GM13977 (cell line): Measurements from ENCODE around the gene WWOX.

Experiments used
- DNase-seq: peaks from one replicate; pipeline ENCODE4 v3.0.0; 2012; ENCODE audit warnings: low spot score
- in situ Hi-C: fragments of 300-500 bp; cut with MboI; formaldehyde crosslinking; loops from one replicate; pipeline ENCODE4 v1.12.0; 2022; ENCODE audit warnings: low sequenced_read_pairs, low pct_unique_long_range_greater_than_20kb, mixed read lengths, inconsistent platforms; ENCODE audit not compliant: unreplicated experiment
- TF ChIP-seq, protein P1 (sequence below): IDR thresholded peaks from 2 replicates; pipeline ENCODE4 v1.5.1; 2012; ENCODE audit warnings: mild to moderate bottlenecking, control low read depth; ENCODE audit not compliant: insufficient read depth; ENCODE audit errors: extremely low read depth, missing control alignments

The WWOX gene

DNA sequence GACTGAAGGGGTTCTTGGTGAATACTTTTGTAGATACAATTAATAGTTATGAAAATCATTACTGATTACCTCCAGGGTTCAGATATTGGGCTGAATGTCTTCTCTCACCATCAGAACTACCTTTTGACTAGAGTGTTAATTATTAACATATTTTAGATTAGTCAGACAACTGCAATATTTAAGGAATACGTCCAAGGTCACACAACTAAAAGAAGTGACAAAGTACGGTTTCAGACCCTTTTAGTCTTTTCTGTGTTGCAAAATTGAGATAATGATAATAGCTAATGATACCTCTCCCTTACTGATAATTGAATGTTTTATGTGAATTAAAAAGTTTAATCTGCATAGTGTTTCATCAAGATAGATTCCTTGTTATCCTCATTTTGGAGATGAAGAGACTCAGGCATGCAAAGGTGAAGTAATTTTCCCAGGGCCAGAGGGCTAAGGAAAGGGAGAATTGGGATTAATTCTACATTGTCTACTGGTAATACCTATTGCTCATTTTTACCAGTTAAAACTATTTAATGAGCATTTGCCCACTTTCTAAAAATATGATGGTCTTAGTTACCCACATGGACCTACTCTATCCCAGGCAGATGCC, 107.3 kb downstream of the WWOX start:
- in situ Hi-C loops = no loop called here
- DNase-seq = no peak
- TF ChIP-seq, protein P1, sequence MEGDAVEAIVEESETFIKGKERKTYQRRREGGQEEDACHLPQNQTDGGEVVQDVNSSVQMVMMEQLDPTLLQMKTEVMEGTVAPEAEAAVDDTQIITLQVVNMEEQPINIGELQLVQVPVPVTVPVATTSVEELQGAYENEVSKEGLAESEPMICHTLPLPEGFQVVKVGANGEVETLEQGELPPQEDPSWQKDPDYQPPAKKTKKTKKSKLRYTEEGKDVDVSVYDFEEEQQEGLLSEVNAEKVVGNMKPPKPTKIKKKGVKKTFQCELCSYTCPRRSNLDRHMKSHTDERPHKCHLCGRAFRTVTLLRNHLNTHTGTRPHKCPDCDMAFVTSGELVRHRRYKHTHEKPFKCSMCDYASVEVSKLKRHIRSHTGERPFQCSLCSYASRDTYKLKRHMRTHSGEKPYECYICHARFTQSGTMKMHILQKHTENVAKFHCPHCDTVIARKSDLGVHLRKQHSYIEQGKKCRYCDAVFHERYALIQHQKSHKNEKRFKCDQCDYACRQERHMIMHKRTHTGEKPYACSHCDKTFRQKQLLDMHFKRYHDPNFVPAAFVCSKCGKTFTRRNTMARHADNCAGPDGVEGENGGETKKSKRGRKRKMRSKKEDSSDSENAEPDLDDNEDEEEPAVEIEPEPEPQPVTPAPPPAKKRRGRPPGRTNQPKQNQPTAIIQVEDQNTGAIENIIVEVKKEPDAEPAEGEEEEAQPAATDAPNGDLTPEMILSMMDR = no peak

DNA sequence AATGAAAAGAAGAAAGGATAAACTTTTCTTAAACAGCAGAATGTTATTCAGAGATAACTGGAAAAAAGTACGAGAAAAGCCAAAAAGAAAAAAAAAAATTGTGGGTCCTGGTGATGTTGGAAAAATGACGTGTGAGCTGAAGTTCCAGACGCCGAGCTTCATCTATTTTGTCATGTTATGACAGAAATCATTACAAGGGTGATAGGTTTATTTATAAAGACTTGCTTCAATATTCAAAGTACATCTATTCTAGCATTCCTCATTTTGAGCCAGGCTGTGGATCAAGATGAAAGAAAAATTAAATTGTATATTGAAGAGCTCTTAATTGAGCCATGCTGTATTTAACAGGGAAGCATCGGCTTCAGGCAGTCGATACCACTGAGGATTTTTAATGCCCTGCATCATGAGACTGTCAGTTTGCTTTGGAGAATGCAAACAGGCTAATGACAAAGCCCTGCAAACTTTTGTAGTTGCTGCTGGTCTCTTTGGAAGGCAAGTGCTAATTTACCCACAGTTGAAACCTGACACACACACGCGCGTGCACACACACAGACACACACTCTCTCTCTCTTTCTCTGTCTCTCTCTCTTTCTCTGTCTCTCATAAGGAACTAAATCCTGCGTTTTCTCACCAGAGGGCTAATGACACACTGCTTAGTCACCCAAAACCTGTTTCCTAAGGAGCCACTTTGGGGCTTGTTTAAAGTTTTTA, 110.7 kb downstream of the WWOX start:
- TF ChIP-seq, protein P1 = no peak
- in situ Hi-C loops = no loop called here
- no peak for DNase-seq

DNA sequence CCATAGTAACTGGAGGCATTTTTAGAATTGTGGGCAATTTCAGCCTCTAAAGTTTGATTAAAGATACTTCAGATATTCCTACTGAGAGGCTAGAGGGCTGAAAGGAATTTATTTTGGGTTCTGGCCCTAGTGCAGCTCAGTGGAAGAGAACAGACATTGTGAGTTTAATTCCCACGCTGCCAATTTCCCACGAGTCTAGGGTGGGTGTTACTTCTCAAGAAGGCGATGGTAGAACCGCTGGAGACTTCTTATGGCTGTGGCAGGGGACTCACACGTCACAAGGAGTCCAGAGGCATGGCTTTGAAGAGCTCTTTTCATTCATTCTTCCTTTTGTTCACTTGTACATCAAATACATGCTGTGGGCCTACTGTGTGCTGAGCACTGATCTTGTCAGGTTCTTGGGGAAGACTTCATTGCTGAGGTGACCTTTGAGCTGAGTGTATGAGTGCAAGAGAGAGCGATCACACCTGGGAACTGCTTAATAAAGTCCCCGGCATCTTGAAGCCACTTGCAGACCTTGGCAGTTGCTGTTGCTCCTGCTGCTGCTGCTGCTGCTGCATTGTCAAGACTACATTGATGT, 111.7 kb downstream of the WWOX start:
- TF ChIP-seq, protein P1 = no peak
- in situ Hi-C loops = no loop called here
- no peak for DNase-seq

DNA sequence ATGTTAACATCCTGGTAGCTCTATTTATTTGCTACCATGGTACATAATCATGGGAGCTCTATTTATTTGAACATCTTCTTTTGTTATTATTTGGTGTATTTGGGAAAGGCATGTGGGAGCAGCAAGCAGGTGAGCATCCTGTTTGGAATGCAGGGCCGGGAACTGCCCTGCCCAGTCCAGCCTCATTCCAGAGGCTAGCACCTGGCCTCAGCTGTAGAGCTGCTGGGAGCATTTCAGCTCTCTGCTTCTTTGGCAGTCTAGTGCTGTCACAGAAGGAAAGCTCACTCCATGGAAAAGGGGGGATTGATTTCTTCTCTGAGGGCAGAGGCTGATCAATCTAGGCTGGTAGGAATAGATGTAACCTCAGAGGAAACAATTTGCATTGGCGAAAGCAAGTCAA, 112.5 kb downstream of the WWOX start:
- TF ChIP-seq, protein P1 = no peak
- DNase-seq = no peak
- in situ Hi-C loops = no loop called here

DNA sequence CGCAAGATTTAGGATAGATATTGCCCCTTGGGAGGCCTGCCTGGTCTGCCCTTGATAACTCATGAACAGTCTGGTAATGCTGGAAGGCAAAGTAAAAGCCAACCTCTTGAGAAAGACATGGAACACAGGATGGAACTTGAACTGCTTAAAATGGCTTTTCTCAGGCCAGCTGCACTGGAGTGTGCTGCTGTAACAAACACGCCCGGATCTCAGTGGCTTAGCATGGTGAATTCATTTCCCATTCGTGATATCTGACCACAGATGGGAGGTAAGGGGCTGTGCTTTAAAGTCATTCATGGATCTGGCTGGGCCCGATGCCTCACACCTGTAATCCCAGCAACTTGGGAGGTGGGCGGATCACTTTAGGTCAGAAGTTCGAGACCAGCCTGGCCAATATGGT, 113.2 kb downstream of the WWOX start:
- in situ Hi-C loops = no loop called here
- TF ChIP-seq, protein P1 = no peak

DNA sequence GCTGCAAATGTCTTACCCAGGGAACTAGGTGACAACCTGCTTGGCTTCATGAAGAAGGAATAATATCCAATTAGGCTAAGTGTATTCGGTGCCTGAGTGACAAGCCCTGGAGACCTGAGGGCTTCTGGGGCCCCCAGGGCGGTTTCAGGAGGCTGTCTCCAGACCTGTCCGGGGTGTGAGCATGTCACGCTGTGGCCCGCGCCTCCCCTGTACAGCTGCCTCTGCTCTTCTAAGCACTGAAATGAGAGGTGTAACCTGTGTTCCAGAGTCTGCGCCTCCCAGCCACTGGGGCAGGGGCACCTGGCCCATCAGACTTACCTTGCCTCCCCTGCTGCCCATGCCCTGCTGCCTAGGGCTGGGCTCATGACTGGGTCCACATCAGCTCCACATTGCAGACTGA, 114.3 kb downstream of the WWOX start:
- in situ Hi-C loops = no loop called here
- no peak for DNase-seq
- TF ChIP-seq, protein P1 = no peak

More for the DNA sequence above, 113.2 kb downstream of the WWOX start:
- DNase-seq = no peak
